ENCODE results near the gene ERAL1. TPM values are rescaled to one million over a fixed set of nuclear protein-coding genes. Genes with fewer than 3 reads are reported as not detected.

ERAL1 gene
- total and polyA plus RNA-seq, 2 of the 13 experiments (the other 11 are each of a cell fraction or from before 2014, with no cell fraction given): 46.9 to 72.2 TPM

DNA sequence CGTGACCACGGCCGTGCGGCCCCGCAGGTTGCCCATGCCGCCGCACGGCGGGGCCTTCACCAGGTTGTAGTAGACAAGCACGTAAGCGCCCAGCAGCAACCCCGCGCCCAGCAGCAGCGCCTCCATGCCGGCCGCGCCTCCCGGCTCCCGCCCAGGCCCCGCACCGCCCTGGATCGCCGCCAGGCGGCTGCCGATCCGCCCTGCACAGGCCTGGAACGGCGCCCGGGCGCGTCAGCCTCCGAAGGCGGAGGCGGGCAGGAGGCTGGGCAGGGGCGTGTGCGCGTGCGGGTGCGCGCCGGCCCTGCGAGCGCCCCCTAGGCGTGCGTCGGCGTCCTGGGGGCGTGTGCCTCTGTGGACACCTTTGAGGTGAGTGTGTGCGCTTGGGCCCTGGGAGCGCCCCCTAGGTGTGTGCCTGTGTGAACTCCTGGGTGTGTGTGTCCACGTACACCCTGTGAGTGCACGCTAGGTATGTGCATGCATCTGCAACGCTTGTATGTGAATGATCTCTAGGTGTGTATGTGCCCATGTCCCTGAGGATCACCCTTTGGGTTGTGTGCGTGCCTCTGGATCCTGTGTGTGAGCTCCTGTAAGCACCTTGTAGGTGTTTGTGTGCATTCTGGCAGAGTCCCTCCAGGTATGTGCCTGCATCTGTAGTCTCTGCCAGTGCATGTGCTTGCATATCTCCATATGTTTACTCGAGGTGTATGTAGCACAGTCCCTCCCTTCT, 48.2 kb downstream of the ERAL1 start, which contains the start of gene DHRS13 (continued):
- TF ChIP-seq, protein P1, sequence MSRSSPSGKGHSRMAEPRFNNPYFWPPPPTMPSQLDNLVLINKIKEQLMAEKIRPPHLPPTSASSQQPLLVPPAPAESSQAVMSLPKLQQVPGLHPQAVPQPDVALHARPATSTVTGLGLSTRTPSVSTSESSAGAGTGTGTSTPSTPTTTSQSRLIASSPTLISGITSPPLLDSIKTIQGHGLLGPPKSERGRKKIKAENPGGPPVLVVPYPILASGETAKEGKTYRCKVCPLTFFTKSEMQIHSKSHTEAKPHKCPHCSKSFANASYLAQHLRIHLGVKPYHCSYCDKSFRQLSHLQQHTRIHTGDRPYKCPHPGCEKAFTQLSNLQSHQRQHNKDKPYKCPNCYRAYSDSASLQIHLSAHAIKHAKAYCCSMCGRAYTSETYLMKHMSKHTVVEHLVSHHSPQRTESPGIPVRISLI (CRISPR knock-in tag; IDR thresholded peaks at IDR 0.05; ENCODE audit: borderline replicate concordance): peak; percentile 69; the same call in 1 of the 2 replicates
- TF ChIP-seq ZNF556 (CRISPR knock-in tag; IDR thresholded peaks at IDR 0.05; ENCODE audit: borderline replicate concordance): peak; percentile 95
- TF ChIP-seq THYN1 (CRISPR knock-in tag; IDR thresholded peaks at IDR 0.05; ENCODE audit: borderline replicate concordance, low read depth): no peak
- TF ChIP-seq ZNF564 (CRISPR knock-in tag; IDR thresholded peaks at IDR 0.05): no peak; the same call in 1 of the 2 replicates
- TF ChIP-seq MEIS1 (CRISPR knock-in tag; IDR thresholded peaks at IDR 0.05; ENCODE audit: borderline replicate concordance): no peak; the same call in 1 of the 2 replicates
- no peak for TF ChIP-seq TBP (CRISPR knock-in tag; IDR thresholded peaks at IDR 0.05)
- TF ChIP-seq, protein P2, sequence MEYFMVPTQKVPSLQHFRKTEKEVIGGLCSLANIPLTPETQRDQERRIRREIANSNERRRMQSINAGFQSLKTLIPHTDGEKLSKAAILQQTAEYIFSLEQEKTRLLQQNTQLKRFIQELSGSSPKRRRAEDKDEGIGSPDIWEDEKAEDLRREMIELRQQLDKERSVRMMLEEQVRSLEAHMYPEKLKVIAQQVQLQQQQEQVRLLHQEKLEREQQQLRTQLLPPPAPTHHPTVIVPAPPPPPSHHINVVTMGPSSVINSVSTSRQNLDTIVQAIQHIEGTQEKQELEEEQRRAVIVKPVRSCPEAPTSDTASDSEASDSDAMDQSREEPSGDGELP (IDR thresholded peaks at IDR 0.05; ENCODE audit: borderline replicate concordance, low read depth): no peak
- no peak for TF ChIP-seq ZNF577 (CRISPR knock-in tag; IDR thresholded peaks at IDR 0.05; ENCODE audit: borderline replicate concordance, low read depth)
- no peak for TF ChIP-seq SNAI1 (CRISPR knock-in tag; IDR thresholded peaks at IDR 0.05; ENCODE audit: borderline replicate concordance)
- no peak for TF ChIP-seq ZNF3 (CRISPR knock-in tag; IDR thresholded peaks at IDR 0.05)
- TF ChIP-seq TP53 (CRISPR knock-in tag; conservative IDR thresholded peaks at IDR 0.05): no peak
- no peak for TF ChIP-seq CHD2 (IDR thresholded peaks at IDR 0.05; ENCODE audit: low read depth, low read length)
- TF ChIP-seq LCORL (IDR thresholded peaks at IDR 0.05): no peak
- TF ChIP-seq LCORL (CRISPR knock-in tag; IDR thresholded peaks at IDR 0.05): peak; percentile 51
- no peak for TF ChIP-seq ZNF260 (CRISPR knock-in tag; IDR thresholded peaks at IDR 0.05; ENCODE audit: borderline replicate concordance, low read depth)
- peak; percentile 92; the same call in 1 of the 2 replicates for TF ChIP-seq ZNF563 (CRISPR knock-in tag; IDR thresholded peaks at IDR 0.05)
- TF ChIP-seq, protein P3, sequence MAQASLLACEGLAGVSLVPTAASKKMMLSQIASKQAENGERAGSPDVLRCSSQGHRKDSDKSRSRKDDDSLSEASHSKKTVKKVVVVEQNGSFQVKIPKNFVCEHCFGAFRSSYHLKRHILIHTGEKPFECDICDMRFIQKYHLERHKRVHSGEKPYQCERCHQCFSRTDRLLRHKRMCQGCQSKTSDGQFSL (CRISPR knock-in tag; IDR thresholded peaks at IDR 0.05): no peak
- TF ChIP-seq GZF1 (CRISPR knock-in tag; IDR thresholded peaks at IDR 0.05): no peak
- no peak for TF ChIP-seq SNRNP70 (IDR thresholded peaks at IDR 0.05; ENCODE audit: low read depth, low read length)
- TF ChIP-seq, protein P4, sequence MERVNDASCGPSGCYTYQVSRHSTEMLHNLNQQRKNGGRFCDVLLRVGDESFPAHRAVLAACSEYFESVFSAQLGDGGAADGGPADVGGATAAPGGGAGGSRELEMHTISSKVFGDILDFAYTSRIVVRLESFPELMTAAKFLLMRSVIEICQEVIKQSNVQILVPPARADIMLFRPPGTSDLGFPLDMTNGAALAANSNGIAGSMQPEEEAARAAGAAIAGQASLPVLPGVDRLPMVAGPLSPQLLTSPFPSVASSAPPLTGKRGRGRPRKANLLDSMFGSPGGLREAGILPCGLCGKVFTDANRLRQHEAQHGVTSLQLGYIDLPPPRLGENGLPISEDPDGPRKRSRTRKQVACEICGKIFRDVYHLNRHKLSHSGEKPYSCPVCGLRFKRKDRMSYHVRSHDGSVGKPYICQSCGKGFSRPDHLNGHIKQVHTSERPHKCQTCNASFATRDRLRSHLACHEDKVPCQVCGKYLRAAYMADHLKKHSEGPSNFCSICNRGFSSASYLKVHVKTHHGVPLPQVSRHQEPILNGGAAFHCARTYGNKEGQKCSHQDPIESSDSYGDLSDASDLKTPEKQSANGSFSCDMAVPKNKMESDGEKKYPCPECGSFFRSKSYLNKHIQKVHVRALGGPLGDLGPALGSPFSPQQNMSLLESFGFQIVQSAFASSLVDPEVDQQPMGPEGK (CRISPR knock-in tag; IDR thresholded peaks at IDR 0.05): peak; percentile 81; the same call in 1 of the 2 replicates
- TF ChIP-seq ZNF34 (CRISPR knock-in tag; IDR thresholded peaks at IDR 0.05; ENCODE audit: borderline replicate concordance): peak; percentile 57; the same call in 1 of the 2 replicates
- TF ChIP-seq, protein P5, sequence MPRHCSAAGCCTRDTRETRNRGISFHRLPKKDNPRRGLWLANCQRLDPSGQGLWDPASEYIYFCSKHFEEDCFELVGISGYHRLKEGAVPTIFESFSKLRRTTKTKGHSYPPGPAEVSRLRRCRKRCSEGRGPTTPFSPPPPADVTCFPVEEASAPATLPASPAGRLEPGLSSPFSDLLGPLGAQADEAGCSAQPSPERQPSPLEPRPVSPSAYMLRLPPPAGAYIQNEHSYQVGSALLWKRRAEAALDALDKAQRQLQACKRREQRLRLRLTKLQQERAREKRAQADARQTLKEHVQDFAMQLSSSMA (CRISPR knock-in tag; IDR thresholded peaks at IDR 0.05): no peak
- TF ChIP-seq, protein P6, sequence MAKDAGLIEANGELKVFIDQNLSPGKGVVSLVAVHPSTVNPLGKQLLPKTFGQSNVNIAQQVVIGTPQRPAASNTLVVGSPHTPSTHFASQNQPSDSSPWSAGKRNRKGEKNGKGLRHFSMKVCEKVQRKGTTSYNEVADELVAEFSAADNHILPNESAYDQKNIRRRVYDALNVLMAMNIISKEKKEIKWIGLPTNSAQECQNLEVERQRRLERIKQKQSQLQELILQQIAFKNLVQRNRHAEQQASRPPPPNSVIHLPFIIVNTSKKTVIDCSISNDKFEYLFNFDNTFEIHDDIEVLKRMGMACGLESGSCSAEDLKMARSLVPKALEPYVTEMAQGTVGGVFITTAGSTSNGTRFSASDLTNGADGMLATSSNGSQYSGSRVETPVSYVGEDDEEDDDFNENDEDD (CRISPR knock-in tag; IDR thresholded peaks at IDR 0.05; ENCODE audit: borderline replicate concordance): peak; percentile 86; the same call in 1 of the 2 replicates
- peak; percentile 82; the same call in 1 of the 2 replicates for TF ChIP-seq ZNF33B (CRISPR knock-in tag; IDR thresholded peaks at IDR 0.05)

Measured in HepG2 (cell line).